GM19035 (cell line): ENCODE results near the gene KSR2.

Source experiments
- ATAC-seq: cut with Tn5 transposase; IDR thresholded peaks from one replicate; pipeline ENCODE4 v1.9.1; 2021; ENCODE audit not compliant: unreplicated experiment

The KSR2 gene

DNA sequence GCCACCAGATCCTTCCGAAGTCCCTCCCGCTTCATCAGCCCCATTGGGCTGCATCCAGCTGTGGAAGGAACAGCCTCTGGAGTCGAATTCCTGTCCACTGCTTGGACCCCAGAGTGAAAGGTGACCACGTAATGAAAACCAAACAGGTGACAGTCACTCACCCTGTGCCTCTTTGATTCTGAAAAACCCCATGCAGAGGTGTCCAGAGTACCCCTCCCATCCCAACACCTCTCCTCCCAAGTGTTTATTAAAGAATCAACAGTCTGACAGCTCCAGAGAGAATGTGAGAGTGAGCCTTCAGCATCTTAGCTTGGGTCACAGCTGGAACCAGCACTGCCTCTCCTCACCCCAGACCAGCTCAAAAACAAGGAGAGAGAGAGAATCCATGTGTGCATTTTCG is 428.8 kb downstream of the KSR2 start:
- no peak for ATAC-seq

DNA sequence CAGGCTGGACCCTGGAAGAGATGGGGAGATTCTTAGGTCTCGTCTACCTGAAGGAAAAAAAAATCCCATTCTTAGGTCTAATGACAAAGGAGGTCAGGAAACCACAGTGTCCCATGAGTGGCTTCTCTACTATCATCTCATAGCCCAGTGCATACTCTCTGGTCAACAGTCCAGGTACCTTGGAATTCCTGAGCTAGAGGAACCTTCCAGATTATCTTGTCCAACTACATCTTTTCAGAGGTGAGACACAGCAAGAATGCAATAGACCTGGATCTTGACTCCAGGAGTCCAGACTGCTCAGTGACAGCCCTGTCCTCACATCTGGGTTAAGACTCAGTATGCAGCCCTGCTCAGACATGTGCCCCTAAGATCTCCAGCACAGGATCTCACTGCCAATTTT is 429.9 kb downstream of the KSR2 start:
- ATAC-seq: no peak

DNA sequence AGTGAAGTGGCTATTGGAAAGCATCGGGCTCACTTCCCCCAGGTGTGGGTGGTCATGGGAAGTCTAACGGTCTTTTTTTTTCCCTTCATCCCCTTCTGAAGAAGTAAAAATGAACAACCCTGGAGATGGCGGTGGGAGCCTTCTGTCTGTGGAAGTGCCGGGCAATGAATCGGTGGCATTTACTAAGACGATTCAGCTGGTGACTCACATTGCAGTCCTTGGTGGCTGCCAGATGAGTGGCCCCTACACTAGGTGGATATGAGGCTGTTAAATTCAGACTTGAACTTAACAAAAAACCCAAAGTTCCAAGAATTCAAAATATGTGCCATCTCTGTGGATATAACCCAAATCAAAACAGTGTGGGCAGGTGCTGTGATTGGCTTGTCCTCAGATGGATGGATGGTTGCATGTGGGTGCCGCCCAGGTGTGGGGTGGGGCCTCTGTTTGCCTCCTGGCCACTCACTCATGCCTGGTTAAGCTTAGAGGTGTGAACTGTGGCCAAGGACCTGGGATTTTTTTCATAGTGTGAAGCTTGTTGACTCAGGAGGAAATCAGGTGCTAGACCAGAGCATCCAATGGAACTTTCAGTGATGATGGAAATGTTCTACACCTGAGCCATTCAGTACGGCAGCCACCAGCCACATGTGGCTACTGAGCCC is 430.6 kb downstream of the KSR2 start:
- no peak for ATAC-seq

DNA sequence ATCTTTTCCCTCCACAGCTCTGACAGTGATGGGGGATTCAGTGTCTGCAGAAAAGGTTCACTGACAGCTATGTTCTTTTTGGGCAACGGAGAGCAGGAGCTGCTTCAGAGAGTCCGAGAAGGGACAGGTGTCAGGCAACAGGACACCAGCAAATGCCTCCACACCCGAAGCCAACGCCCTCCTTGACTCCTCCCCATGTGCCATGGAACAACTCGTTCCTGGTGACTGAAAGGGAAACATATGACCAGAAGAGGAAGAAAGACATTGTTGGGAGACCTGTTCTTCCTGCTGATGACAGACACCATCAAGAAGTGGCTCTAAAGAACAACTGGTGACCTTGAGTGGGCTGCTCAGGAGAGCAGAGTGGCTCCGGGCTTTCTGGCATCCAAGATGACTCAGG is 435.1 kb downstream of the KSR2 start:
- ATAC-seq: no peak

DNA sequence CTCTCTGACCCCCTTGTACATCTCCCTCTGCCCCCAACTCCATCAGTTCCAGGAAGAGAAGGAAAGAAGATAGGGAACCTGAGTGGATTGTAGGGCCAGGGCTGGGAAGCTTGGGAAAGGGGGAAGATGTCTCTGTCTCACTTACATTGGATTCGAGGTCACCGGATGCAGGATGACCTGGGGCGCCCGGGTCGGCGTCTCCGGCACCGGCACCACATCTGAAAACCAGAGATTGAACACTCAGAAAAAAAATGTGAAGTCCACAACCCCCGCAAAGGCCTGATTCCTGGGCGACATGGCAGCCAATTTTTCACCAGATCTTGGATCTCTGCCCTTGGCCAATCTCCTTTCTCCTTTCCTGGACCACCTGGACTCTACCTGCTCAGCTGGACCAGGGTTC is 438.0 kb downstream of the KSR2 start:
- ATAC-seq: no peak

DNA sequence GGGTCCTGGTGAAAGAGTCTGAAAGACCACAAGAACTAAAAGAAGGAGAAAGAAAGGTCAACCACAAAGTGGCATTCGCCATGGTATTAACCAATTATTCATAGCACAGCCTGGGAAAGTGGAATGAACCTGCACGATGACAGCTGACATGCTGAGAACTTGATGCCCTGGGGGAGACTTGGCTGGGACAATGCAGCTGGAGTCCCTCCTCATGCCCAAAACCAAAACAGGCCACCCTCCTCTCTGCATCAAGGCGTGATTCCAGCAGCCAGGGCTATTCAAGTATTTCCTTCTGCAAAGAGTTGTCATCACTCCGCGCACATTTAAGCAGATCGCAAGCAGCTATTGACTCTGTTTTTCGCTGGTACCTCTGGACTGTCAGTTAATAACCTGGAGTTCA is 440.3 kb downstream of the KSR2 start:
- ATAC-seq: no peak

DNA sequence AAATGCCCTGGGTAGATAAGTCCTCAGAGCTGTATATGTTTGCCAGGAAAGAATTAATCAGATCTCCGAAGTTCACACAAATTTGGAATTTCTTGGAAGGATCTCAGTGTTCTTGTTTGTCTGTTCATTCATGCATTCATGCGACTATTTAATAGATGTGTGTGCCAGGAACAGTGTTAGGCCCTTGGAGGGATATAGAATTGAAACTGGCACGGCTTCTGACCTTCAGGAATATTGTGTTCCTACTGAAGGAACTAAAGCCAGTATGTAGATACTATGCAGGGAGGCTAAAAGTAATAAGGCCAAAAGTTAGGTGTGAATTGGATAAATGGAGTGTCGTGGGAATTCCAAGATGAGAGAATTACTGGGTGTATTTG is 441.3 kb downstream of the KSR2 start:
- no peak for ATAC-seq

DNA sequence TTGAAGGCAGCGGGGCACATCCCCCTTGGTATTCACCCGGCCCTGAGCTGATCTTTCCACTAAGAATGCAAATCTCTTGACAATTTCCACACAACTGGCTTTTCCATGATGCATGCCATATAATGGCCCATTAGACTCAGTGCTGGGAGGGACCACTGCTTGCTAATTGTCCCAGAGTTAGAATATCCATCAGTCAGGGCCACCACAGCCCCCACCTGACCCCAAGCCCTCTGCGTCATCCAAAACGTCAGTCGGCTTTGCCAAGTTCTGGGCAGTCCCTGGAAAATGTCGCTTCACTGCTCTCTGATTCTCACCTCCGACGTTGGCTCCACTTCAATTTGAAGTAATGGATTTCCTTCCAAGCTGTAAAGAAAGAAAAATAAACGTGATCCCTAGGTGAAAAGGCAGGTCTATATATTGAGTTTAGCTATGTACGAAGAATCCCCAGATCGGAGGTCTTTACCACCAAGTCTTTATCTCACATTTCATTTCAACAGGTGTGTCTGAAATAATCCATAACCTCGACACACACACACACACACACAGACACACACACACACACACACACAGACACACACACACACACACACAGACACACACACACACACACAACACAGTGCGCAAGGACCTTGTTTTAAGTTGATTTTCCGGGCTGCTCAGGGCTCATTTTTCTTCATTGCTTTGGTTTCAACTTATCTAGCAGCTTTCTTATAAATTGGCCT is 441.9 kb downstream of the KSR2 start:
- ATAC-seq: no peak

DNA sequence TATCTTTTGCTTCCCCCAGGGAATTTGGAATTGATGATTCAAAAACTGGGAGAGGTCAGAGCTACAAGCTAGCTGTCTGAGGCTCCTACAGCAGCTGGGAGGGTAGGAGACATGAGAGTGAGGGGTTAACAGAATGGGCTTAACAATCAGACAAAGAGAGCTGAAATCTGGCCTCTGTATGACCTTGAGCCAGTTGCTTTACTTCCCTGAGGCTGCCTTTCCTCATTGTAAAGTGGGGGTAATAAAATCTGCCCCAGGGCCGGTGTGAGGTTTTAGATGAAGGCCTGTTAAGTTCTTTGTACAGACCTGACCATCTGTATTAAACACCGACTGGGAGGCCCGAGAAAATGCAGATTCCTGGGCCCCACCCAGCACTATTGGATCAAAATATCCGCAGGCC is 443.0 kb downstream of the KSR2 start:
- no peak for ATAC-seq

DNA sequence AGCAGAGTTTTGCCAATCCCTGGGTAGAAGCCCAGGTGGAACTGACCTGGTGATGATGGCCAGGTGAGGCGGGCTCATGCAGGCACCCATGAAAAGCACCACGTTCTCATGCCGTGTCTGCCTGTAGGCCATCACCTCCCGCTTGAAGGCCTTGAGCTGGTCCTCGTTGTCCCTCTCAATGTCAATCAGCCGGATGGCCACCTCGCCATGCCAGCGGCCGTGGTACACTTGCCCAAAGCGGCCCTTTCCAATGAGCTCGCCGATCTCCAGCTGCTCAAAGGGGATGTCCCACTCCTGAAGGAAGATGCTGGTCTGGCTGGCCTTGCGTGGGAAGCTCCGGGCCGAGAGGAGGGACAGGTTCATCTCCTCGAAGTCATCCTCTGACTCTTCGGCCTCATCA is 444.0 kb downstream of the KSR2 start:
- ATAC-seq: no peak

DNA sequence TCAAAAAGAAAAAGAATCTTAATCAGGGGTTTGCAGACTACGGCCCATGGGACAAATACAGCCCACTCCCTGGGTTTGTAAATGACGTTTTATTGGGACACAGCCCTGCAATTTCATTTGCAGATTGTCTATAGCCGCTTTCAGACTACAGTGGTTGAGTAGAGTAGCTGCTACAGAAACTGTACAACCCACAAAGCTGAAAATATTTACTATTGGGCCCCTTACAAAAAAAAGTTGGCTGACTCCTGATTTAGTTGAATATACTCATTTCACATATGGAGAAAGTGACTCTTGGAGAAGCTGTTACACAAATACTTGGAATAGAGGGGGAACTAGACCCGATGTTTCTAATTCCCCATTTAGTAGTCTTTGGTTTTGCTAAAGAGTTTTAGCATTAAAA is 444.8 kb downstream of the KSR2 start:
- ATAC-seq: no peak

DNA sequence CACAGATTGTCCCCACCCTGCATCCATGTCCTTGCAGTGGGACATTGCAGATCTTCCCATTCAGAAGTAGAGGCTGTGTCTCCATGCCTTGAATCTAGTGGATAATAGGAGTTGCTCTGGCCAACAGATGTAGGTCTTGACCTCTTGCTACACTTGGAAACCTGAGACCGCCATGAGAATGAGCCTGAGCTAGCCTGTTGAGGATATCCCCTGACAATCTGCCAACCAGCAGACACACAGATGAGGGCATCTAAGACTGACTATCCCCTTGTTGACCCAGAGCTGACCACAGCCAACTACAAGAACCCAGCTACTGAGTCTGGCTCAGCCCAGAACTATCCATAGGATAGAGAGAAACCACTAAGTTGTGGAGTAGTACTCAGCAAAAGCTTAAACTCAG is 446.2 kb downstream of the KSR2 start:
- no peak for ATAC-seq

DNA sequence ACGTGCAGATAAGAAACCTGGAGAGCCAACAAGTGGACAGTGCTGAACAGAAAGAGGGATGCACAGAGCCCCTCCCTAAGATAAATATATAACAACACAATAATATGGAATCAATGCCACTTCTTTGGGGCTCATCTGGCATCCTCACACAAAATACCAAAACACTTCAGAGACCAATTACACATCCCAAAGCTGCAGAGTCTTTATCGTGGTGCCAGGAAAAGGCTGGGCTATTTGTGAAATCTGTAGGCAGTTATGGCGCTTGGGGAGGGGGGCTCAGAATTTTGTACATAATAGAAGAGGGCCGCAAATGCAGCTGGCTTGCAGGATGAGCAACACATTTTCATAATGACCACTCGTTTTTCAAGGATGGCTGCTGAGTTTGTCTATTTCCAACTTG is 446.9 kb downstream of the KSR2 start:
- ATAC-seq: no peak

DNA sequence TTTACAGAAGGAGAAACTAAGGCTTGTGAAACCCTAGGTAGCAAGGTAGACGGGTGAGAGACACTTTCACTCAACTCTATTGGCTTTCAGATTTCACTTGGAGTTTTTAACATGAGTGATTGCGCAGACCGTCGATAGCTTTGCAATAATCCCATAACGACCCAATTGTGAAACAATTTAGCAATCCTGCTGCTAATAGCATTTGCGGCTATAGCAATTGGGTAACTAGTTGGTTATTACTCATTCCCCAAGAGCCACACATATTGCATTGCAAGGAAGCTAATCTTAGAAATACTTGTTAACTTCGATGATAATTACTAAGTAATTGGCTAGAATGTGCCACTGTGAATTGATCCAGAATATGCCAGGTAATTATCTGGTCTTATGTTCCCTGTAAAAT is 447.4 kb downstream of the KSR2 start:
- ATAC-seq: no peak

DNA sequence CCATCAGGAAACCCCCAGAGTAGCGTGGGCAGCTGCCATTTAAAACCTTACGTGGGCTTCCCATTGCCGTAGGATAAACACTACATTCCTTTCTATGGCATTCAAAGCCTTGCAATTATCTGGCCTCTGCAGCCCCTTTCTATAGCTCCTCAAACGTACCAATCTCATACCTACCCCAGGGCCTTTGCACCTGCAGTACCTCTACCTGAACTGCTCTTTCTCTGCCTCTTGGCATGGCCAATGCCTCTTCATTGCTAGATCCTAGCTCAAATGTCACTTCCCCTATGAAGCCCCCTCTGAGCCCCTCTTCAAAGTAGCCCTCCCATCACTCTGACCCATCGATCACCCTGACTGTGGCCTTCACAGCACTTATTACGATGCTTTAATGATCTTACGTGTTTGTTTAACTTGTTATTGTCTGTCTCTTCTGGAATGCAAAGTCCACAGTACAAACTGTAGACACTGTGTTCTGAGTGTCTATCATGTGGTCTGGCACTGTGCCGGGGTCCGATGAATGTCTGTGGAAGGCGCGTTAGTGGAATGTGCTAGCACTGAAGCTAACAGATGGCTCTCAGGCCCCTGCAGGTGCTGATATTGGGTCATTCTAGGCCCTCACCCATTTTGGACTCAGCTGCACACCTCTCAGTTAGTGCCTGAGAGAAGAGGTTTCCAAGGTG is 450.1 kb downstream of the KSR2 start:
- no peak for ATAC-seq

DNA sequence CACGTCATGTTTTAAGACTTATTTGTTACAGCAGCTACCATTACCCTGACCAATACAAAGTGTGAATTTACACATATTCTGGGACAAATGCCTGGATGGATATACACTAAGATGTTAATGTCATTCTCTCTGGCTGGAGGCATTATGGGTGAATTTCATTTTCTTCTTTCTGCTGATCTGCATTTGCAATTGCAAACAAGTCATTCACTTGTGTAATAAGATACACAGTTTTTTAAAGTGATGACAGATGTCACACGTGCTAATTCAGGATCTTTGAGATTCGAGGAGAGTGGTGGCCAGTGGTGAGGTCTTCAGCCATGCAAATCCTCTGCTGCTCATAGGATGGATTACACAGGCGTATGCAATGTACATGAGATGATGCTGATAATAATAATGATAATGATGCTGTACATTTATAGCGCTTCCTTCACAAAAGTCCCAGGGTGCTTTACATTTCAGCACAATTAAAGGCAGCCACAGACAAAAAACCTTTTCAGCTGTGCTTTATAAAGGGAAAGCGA is 451.5 kb downstream of the KSR2 start:
- no peak for ATAC-seq

DNA sequence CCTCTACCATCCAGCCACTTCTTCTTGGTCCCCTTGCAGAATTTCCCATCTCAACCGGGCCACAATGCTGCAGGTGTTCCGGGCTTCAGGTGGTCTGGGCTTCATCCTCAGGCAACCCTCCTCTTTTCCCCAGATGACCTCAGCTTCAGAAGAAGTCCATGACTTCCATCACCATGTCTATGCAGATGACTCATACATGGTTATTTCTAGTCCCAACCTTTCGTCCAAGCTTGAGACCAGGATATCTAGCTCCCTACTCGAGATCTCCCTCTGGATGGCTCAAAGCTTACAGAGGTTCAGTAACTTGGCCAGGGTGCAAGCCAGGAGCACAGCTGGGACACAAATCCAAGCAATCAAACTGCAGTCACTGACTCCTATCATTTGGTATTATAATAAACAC is 452.8 kb downstream of the KSR2 start:
- no peak for ATAC-seq

DNA sequence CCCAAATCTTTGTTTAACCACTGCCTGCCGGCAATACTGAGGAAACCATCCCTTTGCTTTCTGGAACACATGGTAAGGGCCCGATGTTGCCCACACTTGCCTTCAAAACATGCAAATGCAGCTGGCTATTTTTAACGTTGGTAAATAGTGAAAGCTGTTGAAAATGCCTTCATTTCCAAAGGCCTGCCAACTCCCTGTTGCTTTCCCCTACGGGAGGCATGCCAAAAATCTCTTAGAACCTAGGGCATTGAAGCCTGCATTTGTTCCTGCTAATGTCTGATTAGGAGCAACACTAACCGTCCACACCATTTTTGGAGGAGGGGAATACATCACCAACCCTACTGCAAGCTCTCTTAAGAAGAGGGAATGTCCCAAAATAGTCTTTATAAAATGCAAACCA is 454.8 kb downstream of the KSR2 start:
- no peak for ATAC-seq

DNA sequence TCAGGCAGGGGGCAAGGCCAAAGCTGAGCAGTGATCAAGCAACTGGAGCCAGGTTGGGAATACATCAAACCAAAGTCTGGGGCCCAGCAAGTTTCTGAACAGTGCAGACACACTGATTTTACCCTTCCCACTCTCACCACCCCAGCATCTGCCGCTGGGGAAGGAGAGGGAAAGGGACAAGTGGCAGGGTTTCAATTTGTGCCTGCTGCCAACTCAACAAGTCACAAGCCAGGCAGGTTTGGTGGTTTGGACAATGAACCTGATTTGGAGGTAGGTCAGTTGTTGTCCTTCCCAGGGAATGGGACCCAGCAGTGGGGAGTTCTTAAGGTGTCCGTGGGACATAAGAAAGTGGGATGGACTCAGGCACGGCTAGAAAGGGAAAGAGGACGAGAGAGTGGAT is 455.4 kb downstream of the KSR2 start:
- no peak for ATAC-seq

DNA sequence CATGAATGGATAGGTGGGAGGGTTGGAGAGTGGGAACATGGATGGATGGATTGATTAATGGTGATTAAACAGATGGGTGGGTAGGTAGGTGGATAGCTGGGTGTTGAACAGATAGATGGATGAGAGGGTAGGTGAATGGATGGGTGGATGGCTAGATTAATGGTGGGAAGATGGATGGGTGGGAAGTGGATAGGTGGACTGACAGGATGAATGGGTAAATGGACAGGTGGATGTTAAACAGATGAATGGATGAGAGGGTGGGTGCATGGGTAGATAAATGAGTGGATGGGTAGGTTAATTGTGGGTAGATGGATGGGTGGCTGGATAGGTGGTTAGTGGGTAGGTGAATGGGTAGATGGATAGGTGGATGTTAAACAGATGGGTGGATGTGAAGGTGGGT is 460.3 kb downstream of the KSR2 start:
- no peak for ATAC-seq

DNA sequence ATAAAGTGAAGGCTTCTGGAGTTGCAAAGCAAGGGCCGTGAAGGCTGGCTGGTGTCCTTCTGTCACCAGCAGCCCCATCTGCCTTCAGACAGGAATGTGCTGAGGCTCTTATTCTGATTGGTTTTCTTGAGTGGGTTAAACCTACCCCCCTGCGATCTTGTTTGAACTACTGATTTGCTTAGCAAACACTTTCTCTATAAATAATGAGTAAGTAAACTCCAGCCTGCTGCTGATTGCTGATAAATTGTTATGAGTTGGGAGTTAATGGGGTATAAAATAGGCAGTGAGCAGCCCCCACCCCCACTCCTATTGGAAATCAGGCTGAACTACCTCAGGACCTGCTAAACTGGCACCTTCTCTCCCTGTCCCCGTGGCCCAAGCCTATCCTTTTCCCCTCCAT is 461.2 kb downstream of the KSR2 start:
- no peak for ATAC-seq

DNA sequence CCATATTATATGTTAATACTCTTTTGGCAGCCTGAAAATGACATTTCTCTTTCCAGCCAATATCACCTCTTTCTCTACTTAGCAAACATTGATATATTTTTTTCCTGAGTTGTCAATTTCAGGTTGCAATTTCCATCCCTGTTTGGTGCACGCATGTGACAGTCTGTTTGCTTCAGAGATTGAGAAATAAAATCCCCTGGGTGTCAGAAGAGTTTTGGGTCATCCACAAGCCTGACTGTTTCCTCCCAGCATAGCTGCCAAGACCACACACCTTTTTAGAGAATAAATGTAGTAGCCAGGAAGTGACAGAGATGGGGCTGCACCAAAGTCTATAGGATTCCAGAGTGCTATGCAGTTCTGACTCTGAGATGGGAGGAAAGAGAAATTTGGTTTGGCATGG is 462.5 kb downstream of the KSR2 start:
- no peak for ATAC-seq
